ENCODE data around the gene ZSCAN5B. TPM values are rescaled to one million over a fixed set of nuclear protein-coding genes. Genes with fewer than 3 reads are reported as not detected.

The ZSCAN5B gene
- total RNA-seq, 3 donors from 2014 or later: not detected

DNA sequence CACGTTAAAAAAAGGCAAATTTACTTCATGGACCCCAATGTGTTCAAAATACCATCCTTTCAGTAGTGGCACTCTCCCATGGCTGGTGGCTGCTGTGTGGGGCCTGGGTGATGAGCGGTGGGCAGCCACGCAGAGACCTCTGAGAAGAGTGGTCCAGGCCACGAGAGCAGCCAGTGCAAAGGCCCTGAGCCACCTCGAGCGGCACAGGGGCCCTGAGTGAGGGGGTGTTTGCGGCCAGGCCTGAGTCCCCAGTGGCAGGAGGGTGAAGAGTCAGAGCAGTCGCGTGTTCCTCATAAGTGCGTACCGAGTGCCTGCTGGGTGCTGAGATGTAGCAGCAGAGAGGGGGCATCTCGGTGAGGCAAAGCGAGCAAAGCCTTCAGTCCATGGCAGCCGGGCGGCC lies 49.5 kb downstream of the ZSCAN5B start:
- peaks cover 5% of the 10 kb centered on the region for H3K4me1 ChIP-seq (ENCODE audit: low read depth)
- ATAC-seq (no peak), DNase-seq (no peak)
- TF ChIP-seq, protein P1, sequence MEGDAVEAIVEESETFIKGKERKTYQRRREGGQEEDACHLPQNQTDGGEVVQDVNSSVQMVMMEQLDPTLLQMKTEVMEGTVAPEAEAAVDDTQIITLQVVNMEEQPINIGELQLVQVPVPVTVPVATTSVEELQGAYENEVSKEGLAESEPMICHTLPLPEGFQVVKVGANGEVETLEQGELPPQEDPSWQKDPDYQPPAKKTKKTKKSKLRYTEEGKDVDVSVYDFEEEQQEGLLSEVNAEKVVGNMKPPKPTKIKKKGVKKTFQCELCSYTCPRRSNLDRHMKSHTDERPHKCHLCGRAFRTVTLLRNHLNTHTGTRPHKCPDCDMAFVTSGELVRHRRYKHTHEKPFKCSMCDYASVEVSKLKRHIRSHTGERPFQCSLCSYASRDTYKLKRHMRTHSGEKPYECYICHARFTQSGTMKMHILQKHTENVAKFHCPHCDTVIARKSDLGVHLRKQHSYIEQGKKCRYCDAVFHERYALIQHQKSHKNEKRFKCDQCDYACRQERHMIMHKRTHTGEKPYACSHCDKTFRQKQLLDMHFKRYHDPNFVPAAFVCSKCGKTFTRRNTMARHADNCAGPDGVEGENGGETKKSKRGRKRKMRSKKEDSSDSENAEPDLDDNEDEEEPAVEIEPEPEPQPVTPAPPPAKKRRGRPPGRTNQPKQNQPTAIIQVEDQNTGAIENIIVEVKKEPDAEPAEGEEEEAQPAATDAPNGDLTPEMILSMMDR (IDR thresholded peaks at IDR 0.05): no peak
- no peaks in the 10 kb centered on the region for H3K36me3 ChIP-seq (ENCODE audit: low read depth)
- intact Hi-C loops (cut with DNase I, micrococcal nuclease): no loop called here
- no peak overlapping the region for H3K4me3 ChIP-seq
- no peaks in the 10 kb centered on the region for H3K9me3 ChIP-seq

DNA sequence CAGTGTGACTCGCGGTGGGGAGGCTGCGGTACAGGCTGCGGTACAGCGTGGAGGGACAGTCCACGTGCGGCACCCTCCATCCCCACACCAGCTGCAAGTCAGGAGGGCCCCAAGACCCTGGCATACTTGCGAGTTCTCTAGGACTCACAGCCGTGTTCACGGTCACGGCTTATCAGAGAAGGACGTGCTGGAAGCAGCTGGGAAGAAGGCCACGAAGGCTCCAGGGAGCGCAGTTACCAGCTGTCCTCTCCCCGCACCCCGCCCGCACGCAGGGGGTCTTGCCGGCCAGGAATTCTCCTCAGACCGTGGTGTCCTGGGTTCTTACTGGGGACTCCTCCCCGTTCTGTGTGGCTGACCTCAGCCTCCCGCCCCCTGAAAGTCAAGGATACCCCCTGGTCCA lies 50.3 kb downstream of the ZSCAN5B start:
- TF ChIP-seq, protein P1 (IDR thresholded peaks at IDR 0.05): no peak
- intact Hi-C loops (cut with DNase I, micrococcal nuclease): no loop called here

DNA sequence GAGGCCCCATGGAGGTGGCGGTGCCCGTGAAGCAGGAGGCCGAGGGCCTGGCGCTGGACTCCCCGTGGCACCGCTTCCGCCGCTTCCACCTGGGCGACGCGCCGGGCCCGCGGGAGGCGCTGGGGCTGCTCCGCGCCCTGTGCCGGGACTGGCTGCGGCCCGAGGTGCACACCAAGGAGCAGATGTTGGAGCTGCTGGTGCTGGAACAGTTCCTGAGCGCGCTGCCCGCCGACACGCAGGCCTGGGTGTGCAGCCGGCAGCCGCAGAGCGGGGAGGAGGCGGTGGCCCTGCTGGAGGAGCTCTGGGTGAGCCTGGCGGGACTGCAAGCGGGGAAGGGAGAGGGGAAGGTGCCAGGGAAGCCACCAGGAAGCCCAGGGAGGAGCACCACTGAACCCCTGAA lies 50.7 kb downstream of the ZSCAN5B start:
- Histone ChIP-seq H3K4me1 (ENCODE audit: low read depth) (peaks cover 13% of the 10 kb centered on the region), H3K36me3 (ENCODE audit: low read depth) (no peaks in the 10 kb centered on the region), H3K9me3 (no peaks in the 10 kb centered on the region), H3K4me3 (no peak overlapping the region)
- no peak for ATAC-seq
- intact Hi-C loops (cut with DNase I, micrococcal nuclease): no loop called here
- TF ChIP-seq, protein P1 (IDR thresholded peaks at IDR 0.05): no peak
- DNase-seq: no peak

More for the DNA sequence above, 50.3 kb downstream of the ZSCAN5B start:
- no peaks in the 10 kb centered on the region for H3K36me3 ChIP-seq (ENCODE audit: low read depth)
- no peak for ATAC-seq
- no peak for DNase-seq
- peaks cover 9% of the 10 kb centered on the region for H3K4me1 ChIP-seq (ENCODE audit: low read depth)
- H3K9me3 ChIP-seq: no peaks in the 10 kb centered on the region
- no peak overlapping the region for H3K4me3 ChIP-seq

DNA sequence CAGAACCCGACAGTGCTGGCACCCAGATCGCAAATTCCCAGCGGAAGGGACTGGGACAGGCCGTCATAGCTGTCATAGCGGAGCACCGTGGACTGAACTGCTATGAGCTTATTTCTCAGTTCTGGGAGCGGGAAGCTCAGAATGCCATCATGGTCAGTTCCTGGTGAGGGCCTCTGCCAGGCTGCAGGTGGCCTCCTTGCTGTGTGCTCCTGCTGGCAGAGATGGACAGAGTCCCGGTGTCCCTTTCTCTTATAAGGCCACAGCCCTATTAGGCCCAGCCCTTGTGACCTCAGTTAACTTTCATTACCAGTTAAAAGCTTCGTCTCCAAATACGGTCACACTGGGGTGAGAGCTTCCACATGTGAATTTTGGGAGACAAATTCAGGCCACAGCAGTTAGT lies 51.9 kb downstream of the ZSCAN5B start:
- DNase-seq: no peak
- intact Hi-C loops (cut with DNase I, micrococcal nuclease): no loop called here
- peaks cover 3% of the 10 kb centered on the region for H3K36me3 ChIP-seq (ENCODE audit: low read depth)
- H3K4me3 ChIP-seq: no peak overlapping the region
- no peak for ATAC-seq
- H3K9me3 ChIP-seq: no peaks in the 10 kb centered on the region
- TF ChIP-seq, protein P1 (IDR thresholded peaks at IDR 0.05): no peak
- H3K4me1 ChIP-seq (ENCODE audit: low read depth): peaks cover 17% of the 10 kb centered on the region

DNA sequence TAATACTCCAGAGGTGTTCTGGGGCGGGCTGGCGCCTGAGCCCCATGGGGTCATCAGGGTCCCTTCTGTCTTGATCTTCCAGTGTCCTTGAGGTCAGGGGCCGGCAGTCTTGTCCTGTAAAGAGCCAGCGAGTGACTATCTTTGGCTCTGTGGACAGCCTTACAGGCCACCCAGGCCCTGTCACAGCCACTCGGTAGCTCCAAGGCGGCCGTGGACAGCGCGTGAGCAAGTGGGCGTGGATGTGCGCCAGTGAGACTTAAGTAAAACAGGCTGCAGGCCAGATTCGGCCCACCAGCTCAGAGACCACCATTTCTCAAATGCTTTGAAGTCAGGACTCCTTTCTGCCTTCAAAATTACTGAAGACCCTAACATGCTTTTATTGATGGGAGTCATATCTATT lies 52.8 kb downstream of the ZSCAN5B start:
- intact Hi-C loops (cut with DNase I, micrococcal nuclease): no loop called here
- DNase-seq (no peak), ATAC-seq (no peak)
- TF ChIP-seq, protein P1 (IDR thresholded peaks at IDR 0.05): no peak
- Histone ChIP-seq H3K4me1 (ENCODE audit: low read depth) (peaks cover 20% of the 10 kb centered on the region), H3K4me3 (no peak overlapping the region), H3K9me3 (no peaks in the 10 kb centered on the region), H3K36me3 (ENCODE audit: low read depth) (peaks cover 5% of the 10 kb centered on the region)

DNA sequence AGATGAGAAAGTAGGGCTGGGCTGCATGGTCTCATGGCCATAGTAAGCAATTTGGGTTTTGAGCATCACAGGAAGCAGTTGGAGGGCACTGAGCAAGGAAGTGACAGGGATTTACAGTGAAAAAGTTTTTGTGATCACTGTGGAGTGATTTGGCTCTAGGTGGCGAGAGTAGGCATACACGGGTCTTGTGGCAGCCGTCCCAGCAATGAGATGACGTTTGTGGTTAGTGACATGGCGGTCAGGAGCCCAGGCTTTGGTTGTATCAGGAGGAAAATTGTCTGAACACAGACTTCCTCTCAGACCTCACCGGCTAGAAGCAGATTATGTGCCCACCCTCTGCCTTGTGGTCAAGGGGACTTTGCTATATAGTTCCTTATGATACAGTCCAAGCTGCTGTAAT lies 53.2 kb downstream of the ZSCAN5B start:
- no peak for DNase-seq
- intact Hi-C loops (cut with DNase I, micrococcal nuclease): no loop called here
- Histone ChIP-seq H3K4me1 (ENCODE audit: low read depth) (peaks cover 22% of the 10 kb centered on the region), H3K36me3 (ENCODE audit: low read depth) (peaks cover 5% of the 10 kb centered on the region), H3K9me3 (no peaks in the 10 kb centered on the region), H3K4me3 (no peak overlapping the region)
- no peak for ATAC-seq
- TF ChIP-seq, protein P1 (IDR thresholded peaks at IDR 0.05): no peak
